GM23338 (cell line): ENCODE data around the gene PCF11. TPM values are rescaled to one million over a fixed set of nuclear protein-coding genes. Genes with fewer than 3 reads are reported as not detected.

Experiments
- ATAC-seq: fragments of 200-7000 bp; cut with Tn5 transposase; 3 replicates; pipeline ENCODE4 v1.9.1; 2020
- DNase-seq: peaks from one replicate; pipeline ENCODE4 v3.0.0-alpha.2; 2015; ENCODE audit warnings: low spot score
- H2AFZ ChIP-seq: fragments of 200-600 bp; sonication (generic); 2 replicates; pipeline ENCODE4 v1.8.0; 2016; ENCODE audit warnings: antibody characterized with exemption, mild to moderate bottlenecking, moderate library complexity
- H3F3A ChIP-seq: fragments of 200-600 bp; sonication (generic); replicated peaks from 2 replicates; pipeline ENCODE4 v1.8.0; 2017; ENCODE audit warnings: antibody characterized with exemption, mixed run types, low read depth
- H3K27ac ChIP-seq: fragments of 200-600 bp; sonication (generic); 2 replicates; pipeline ENCODE4 v1.6.1; 2016; ENCODE audit warnings: low read depth
- H3K27me3 ChIP-seq: fragments of 200-600 bp; sonication (generic); 2 replicates; pipeline ENCODE4 v1.8.0; 2016; ENCODE audit warnings: mild to moderate bottlenecking, mixed run types, moderate library complexity; ENCODE audit not compliant: insufficient read depth
- H3K36me3 ChIP-seq: fragments of 200-600 bp; sonication (generic); 2 replicates; pipeline ENCODE4 v1.8.0; 2016; ENCODE audit warnings: mild to moderate bottlenecking; ENCODE audit not compliant: insufficient read depth
- H3K4me1 ChIP-seq: fragments of 200-600 bp; sonication (generic); 2 replicates; pipeline ENCODE4 v1.8.0; 2016; ENCODE audit warnings: mild to moderate bottlenecking, moderate library complexity; ENCODE audit not compliant: insufficient read depth
- H3K4me2 ChIP-seq: fragments of 200-600 bp; sonication (generic); 2 replicates; pipeline ENCODE4 v1.7.1; 2017; ENCODE audit warnings: mixed run types
- H3K4me3 ChIP-seq: fragments of 200-600 bp; sonication (generic); 2 replicates; pipeline ENCODE4 v1.6.1; 2016; ENCODE audit warnings: mixed run types
- H3K79me2 ChIP-seq: fragments of 200-600 bp; sonication (generic); replicated peaks from 2 replicates; pipeline ENCODE4 v1.8.0; 2017; ENCODE audit warnings: mild to moderate bottlenecking; ENCODE audit not compliant: insufficient read depth
- H3K9me2 ChIP-seq: fragments of 200-600 bp; sonication (generic); 2 replicates; pipeline ENCODE4 v1.8.0; 2017; ENCODE audit not compliant: insufficient read depth
- H4K20me1 ChIP-seq: fragments of 200-600 bp; sonication (generic); replicated peaks from 2 replicates; pipeline ENCODE4 v1.8.0; 2017; ENCODE audit warnings: mild to moderate bottlenecking; ENCODE audit not compliant: insufficient read depth
- H3K27ac Mint-ChIP-seq: 2 replicates; pipeline ENCODE4 v1.8.0; 2020; ENCODE audit warnings: inconsistent platforms, mild to moderate bottlenecking, moderate library complexity, mixed read lengths
- H3K27me3 Mint-ChIP-seq: 3 replicates; pipeline ENCODE4 v1.8.0; 2022; ENCODE audit warnings: low read depth, mild to moderate bottlenecking, moderate library complexity, mixed read lengths, inconsistent platforms; ENCODE audit not compliant: insufficient read depth, poor library complexity
- H3K36me3 Mint-ChIP-seq: 3 replicates; pipeline ENCODE4 v1.8.0; 2021; ENCODE audit warnings: low read depth, mild to moderate bottlenecking, inconsistent platforms, moderate library complexity, mixed read lengths
- H3K4me1 Mint-ChIP-seq: 3 replicates; pipeline ENCODE4 v1.8.0; 2020; ENCODE audit warnings: mild to moderate bottlenecking, inconsistent platforms, mixed read lengths
- H3K4me3 Mint-ChIP-seq: 3 replicates; pipeline ENCODE4 v1.8.0; 2021; ENCODE audit warnings: moderate library complexity, mild to moderate bottlenecking, inconsistent platforms, mixed read lengths
- H3K9me3 Mint-ChIP-seq: 3 replicates; pipeline ENCODE4 v1.8.0; 2020; ENCODE audit warnings: moderate library complexity, mild to moderate bottlenecking, inconsistent platforms, mixed read lengths
- CREB1 ChIP-seq: fragments of 250-450 bp; sonication (Bioruptor Pico); IDR thresholded peaks from 2 replicates; pipeline ENCODE4 v1.5.0; 2020; ENCODE audit warnings: low read depth, mild to moderate bottlenecking, moderate library complexity
- ETS1 ChIP-seq: IDR thresholded peaks from 2 replicates; pipeline ENCODE4 v1.6.1; 2016; ENCODE audit warnings: antibody characterized with exemption
- EZH2phosphoT487 ChIP-seq: fragments of 200-600 bp; sonication (generic); IDR thresholded peaks from one replicate; pipeline ENCODE4 v1.8.1; 2018; ENCODE audit warnings: antibody characterized with exemption; ENCODE audit not compliant: unreplicated experiment
- JUNB ChIP-seq: IDR thresholded peaks from one replicate; pipeline ENCODE4 v1.6.1; 2016; ENCODE audit warnings: antibody characterized with exemption; ENCODE audit not compliant: unreplicated experiment
- NANOG ChIP-seq: IDR thresholded peaks from 2 replicates; pipeline ENCODE4 v1.6.1; 2016; ENCODE audit warnings: antibody characterized with exemption, borderline replicate concordance
- STAT1 ChIP-seq: IDR thresholded peaks from one replicate; pipeline ENCODE4 v1.6.1; 2016; ENCODE audit warnings: antibody characterized with exemption; ENCODE audit not compliant: unreplicated experiment
- ZNF114 ChIP-seq: fragments of 250-450 bp; sonication (Bioruptor Pico); IDR thresholded peaks from 2 replicates; pipeline ENCODE4 v1.5.0; 2020; ENCODE audit warnings: mild to moderate bottlenecking, moderate library complexity
- ZNF331 ChIP-seq: fragments of 250-450 bp; sonication (Bioruptor Pico); IDR thresholded peaks from 2 replicates; pipeline ENCODE4 v1.5.0; 2020; ENCODE audit warnings: low read depth, mild to moderate bottlenecking, moderate library complexity
- ZNF462 ChIP-seq: fragments of 250-450 bp; sonication (Bioruptor Pico); IDR thresholded peaks from 2 replicates; pipeline ENCODE4 v1.5.0; 2020; ENCODE audit warnings: mild to moderate bottlenecking, moderate library complexity
- polyA plus RNA-seq: library from polyadenylated mRNA; unstranded; fragments of >200 nt; fragmentation: Nextera tagmentation; extraction: Ambion mirVana; gene quantifications from 2 replicates; pipeline ENCODE4 v1.2.1, GENCODE V29; 2016
- total RNA-seq: library from RNA; depleted of rRNA; stranded (reverse); fragments of >200 nt; shearing (Covaris generic); gene quantifications from 2 replicates; pipeline ENCODE4 v1.2.3, GENCODE V29; 2014

PCF11 gene
- total and polyA plus RNA-seq, 2 experiments from 2014 or later: 23.0 to 44.2 TPM

GRCh38 chr11:83205608-83206185 is 48.8 kb downstream of the PCF11 start:
- Mint-ChIP-seq H3K36me3 (no peaks in the 10 kb centered on the region; the same call in 2 of the 3 replicates), H3K9me3 (peaks cover 2% of the 10 kb centered on the region; the same call in 1 of the 3 replicates), H3K27me3 (peaks cover 1% of the 10 kb centered on the region), H3K4me1 (no peaks in the 10 kb centered on the region), H3K27ac (no peak overlapping the region), H3K4me3 (no peak overlapping the region)
- Histone ChIP-seq H3K79me2 (no peaks in the 10 kb centered on the region), H3K27ac (no peak overlapping the region), H3K4me2 (no peak overlapping the region), H2AFZ (no peak overlapping the region), H3K4me3 (no peak overlapping the region), H3K9me2 (no peaks in the 10 kb centered on the region), H3K36me3 (no peaks in the 10 kb centered on the region), H3K4me1 (no peaks in the 10 kb centered on the region), H4K20me1 (no peaks in the 10 kb centered on the region), H3K27me3 (no peaks in the 10 kb centered on the region), H3F3A (no peaks in the 10 kb centered on the region)
- ATAC-seq (no peak), DNase-seq (no peak)
- TF ChIP-seq CREB1 (CRISPR knock-in tag): no peak
- TF ChIP-seq ZNF114: no peak
- no peak for TF ChIP-seq EZH2phosphoT487
- TF ChIP-seq ETS1: no peak
- TF ChIP-seq NANOG: no peak
- no peak for TF ChIP-seq ZNF331 (CRISPR knock-in tag)
- TF ChIP-seq ZNF462 (CRISPR knock-in tag): no peak
- TF ChIP-seq JUNB: no peak
- no peak for TF ChIP-seq STAT1
